Ishikawa (cell line): Measurements from ENCODE around the gene BPIFB1.

ENCODE experiments used
- CEBPB ChIP-seq: IDR thresholded peaks from 2 replicates; pipeline ENCODE4 v1.6.1; 2012
- CREB1 ChIP-seq: IDR thresholded peaks from 2 replicates; pipeline ENCODE4 v1.6.1; 2012; ENCODE audit warnings: low read depth
- EGR1 ChIP-seq: IDR thresholded peaks from 2 replicates; pipeline ENCODE4 v1.6.1; 2012
- EP300 ChIP-seq: IDR thresholded peaks from 2 replicates; pipeline ENCODE4 v1.6.1; 2012; ENCODE audit warnings: borderline replicate concordance
- FOXM1 ChIP-seq: IDR thresholded peaks from 2 replicates; pipeline ENCODE4 v1.6.1; 2012; ENCODE audit warnings: low read depth, borderline replicate concordance
- MAX ChIP-seq: IDR thresholded peaks from 2 replicates; pipeline ENCODE4 v1.6.1; 2012
- NFIC ChIP-seq: IDR thresholded peaks from 2 replicates; pipeline ENCODE4 v1.6.1; 2012
- RAD21 ChIP-seq: IDR thresholded peaks from 2 replicates; pipeline ENCODE4 v1.6.1; 2012; ENCODE audit warnings: low read depth
- REST ChIP-seq: IDR thresholded peaks from 2 replicates; pipeline ENCODE4 v1.6.1; 2012; ENCODE audit warnings: low read depth, mild to moderate bottlenecking
- TAF1 ChIP-seq: IDR thresholded peaks from 2 replicates; pipeline ENCODE4 v1.6.1; 2012; ENCODE audit warnings: low read depth, mild to moderate bottlenecking
- TCF12 ChIP-seq: IDR thresholded peaks from 2 replicates; pipeline ENCODE4 v1.6.1; 2012; ENCODE audit warnings: low read depth
- TEAD4 ChIP-seq: IDR thresholded peaks from 2 replicates; pipeline ENCODE4 v1.6.1; 2012
- USF1 ChIP-seq: IDR thresholded peaks from 2 replicates; pipeline ENCODE4 v1.6.1; 2012
- YY1 ChIP-seq: IDR thresholded peaks from 2 replicates; pipeline ENCODE4 v1.6.1; 2012; ENCODE audit warnings: low read depth
- ZBTB7A ChIP-seq: IDR thresholded peaks from 2 replicates; pipeline ENCODE4 v1.6.1; 2012; ENCODE audit warnings: low read depth

Gene BPIFB1

GRCh38 chr20:33279261-33279910, 3.6 kb upstream of the BPIFB1 start:
- no peak for TF ChIP-seq EGR1
- 0 out of 2 replicates have a peak, but pooled peaks have one; percentile 23 for TF ChIP-seq TEAD4
- no peak for TF ChIP-seq YY1
- peak; percentile 49; the same call in 1 of the 2 replicates for TF ChIP-seq EP300
- no peak for TF ChIP-seq CREB1
- TF ChIP-seq NFIC = peak; percentile 66

- TF ChIP-seq CREB1 (no peak), TAF1 (no peak), FOXM1 (no peak), CEBPB (no peak), TEAD4 (no peak), REST (no peak), USF1 (no peak), TCF12 (no peak), ZBTB7A (no peak), MAX (no peak), EP300 (no peak), EGR1 (no peak), NFIC (no peak), RAD21 (no peak), YY1 (no peak)
Measured at GRCh38 chr20:33280000-33280680, 2.9 kb upstream of the BPIFB1 start.

GRCh38 chr20:33280775-33281174, 2.2 kb upstream of the BPIFB1 start:
- TF ChIP-seq TCF12 = no peak

- TF ChIP-seq MAX (peak; percentile 84), RAD21 (no peak), EGR1 (no peak), USF1 (peak; percentile 57), NFIC (peak; percentile 80), ZBTB7A (no peak)
Measured at GRCh38 chr20:33281550-33282146, 1.4 kb upstream of the BPIFB1 start.

GRCh38 chr20:33282196-33282934, 649 bp upstream of the BPIFB1 start:
- TF ChIP-seq CREB1 = no peak
- TF ChIP-seq NFIC = no peak
- peak; percentile 21; the same call in 1 of the 2 replicates for TF ChIP-seq USF1
- no peak for TF ChIP-seq FOXM1
- no peak for TF ChIP-seq MAX
- no peak for TF ChIP-seq TCF12
- TF ChIP-seq CEBPB = no peak
- TF ChIP-seq REST = no peak
- TF ChIP-seq EGR1 = no peak
